ENCODE data around the gene GRHL1.

The GRHL1 gene

DNA sequence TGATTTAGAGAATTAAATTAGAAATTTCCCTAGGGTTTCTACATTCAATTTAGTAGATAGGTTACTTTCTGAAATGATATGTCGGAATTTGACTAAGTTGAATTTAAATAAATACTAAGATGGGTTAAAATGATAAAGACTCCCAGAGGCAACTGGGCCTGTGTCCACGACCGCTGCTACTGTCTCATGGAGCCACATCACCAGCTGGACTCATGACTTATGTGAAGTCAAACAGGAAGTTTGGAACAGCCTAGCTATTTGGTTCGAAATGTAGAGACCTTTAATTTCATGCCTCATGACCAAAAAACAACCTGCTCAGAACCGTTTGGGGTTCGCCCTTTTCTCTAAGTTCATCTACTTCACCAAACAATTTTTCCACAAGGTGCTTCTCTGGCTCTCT is 22.2 kb downstream of the GRHL1 start:
- no peak for DNase-seq
- peaks cover 2% of the 10 kb centered on the region for H3K9me3 Mint-ChIP-seq
- H3K4me1 Mint-ChIP-seq (ENCODE audit: low read depth) = peaks cover 51% of the 10 kb centered on the region
- H3K27ac Mint-ChIP-seq = no peak overlapping the region
- H3K4me3 Mint-ChIP-seq = no peak overlapping the region
- H3K27me3 Mint-ChIP-seq = peaks cover 8% of the 10 kb centered on the region
- no peaks in the 10 kb centered on the region for H3K36me3 Mint-ChIP-seq (ENCODE audit: low read depth)

DNA sequence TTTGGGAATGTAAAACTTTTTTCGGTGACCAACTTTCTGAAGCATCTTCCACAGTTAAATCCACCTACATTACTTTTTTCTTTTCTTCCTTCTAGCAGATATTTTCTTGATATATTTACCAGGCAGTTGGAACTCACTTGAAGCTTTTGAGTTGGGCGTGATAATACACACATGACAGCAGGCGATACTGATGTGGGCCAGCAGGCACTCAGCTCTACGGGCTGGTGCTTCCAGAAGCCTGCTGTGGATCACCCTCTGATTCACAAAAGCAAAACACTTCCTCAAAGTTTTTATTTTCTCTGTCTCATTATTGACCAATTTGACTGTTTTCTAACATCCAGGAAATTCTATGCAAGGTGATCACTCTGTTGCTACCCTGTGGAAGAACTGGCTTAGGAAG is 22.9 kb downstream of the GRHL1 start:
- Mint-ChIP-seq H3K27ac (no peak overlapping the region), H3K4me1 (ENCODE audit: low read depth) (peaks cover 53% of the 10 kb centered on the region), H3K27me3 (peaks cover 8% of the 10 kb centered on the region), H3K9me3 (peaks cover 2% of the 10 kb centered on the region), H3K36me3 (ENCODE audit: low read depth) (no peaks in the 10 kb centered on the region), H3K4me3 (no peak overlapping the region)
- no peak for DNase-seq

DNA sequence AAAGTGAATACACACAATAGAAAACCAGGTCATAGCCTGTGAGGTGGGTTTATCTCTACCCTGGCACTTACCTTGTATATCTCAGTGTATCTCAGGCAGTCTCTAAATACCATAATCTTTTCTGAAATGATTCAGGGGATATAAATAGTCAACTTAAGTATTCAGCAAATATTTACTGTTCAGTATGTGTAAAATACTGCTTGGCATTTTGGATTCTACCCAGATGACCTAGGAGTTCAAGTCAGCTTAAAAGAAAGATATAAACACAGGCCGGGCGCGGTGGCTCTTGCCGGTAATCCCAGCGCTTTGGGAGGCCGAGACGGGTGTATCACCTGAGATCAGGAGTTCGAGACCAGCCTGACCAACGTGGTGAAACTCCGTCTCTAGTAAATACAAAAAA is 23.8 kb downstream of the GRHL1 start:
- peaks cover 2% of the 10 kb centered on the region for H3K9me3 Mint-ChIP-seq
- no peak overlapping the region for H3K4me3 Mint-ChIP-seq
- no peak overlapping the region for H3K27ac Mint-ChIP-seq
- no peak for DNase-seq
- peaks cover 60% of the 10 kb centered on the region for H3K4me1 Mint-ChIP-seq (ENCODE audit: low read depth)
- H3K36me3 Mint-ChIP-seq (ENCODE audit: low read depth) = no peaks in the 10 kb centered on the region
- peaks cover 11% of the 10 kb centered on the region for H3K27me3 Mint-ChIP-seq

DNA sequence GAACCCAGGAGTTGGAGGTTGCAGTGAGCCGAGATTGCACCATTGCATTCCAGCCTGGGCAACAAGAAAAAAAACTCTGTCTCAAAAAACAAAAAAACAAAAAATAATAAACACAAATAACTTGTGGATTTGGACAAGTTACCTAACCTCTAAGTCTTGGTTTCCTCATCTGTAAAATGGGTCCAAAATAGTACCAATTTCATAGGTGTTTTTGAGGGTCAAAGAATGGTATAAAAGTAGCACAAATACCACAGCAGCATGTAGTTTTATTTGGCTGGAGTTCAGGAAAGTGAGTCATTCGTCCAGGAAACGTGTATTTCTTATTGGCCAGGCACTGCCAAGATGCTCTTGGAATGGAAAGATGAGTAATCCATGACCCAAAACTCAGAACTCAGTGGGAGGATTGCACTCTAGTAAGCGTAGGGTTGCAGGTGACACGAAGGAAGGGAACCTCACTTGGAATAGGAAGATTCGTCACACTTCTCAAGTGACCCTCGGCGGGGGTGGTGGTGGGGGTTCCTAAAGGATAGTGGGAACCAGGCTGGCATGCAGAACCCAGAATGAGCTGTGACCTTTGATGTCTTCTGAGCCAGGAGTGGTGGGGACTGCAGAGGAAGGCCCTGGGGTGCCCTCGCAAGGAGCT is 24.4 kb downstream of the GRHL1 start:
- no peak overlapping the region for H3K4me3 Mint-ChIP-seq
- peak overlapping the region; percentile 73 for H3K27ac Mint-ChIP-seq
- H3K4me1 Mint-ChIP-seq (ENCODE audit: low read depth) = peaks cover 66% of the 10 kb centered on the region
- peak; percentile 49 for DNase-seq
- no peaks in the 10 kb centered on the region for H3K36me3 Mint-ChIP-seq (ENCODE audit: low read depth)
- H3K27me3 Mint-ChIP-seq = peaks cover 17% of the 10 kb centered on the region
- peaks cover 2% of the 10 kb centered on the region for H3K9me3 Mint-ChIP-seq

DNA sequence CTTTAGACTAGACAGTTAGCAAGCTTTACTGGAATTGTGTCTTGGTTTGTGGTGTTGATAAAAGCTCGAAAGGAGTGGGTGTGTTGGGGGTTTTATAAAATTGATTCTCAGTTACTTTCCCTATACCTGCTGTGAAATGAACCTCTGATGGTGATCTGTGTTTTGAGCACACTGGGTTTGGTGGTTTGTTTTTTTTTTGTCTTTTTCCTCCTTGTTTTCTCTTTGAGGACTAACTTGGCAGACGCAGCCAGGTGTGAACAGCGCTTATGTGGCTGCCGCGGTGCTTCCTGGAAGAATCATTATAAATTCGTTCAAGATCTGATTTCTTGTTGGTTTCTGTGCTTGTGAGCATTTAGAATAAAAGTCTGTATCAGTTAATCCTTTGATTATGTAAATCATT is 28.5 kb downstream of the GRHL1 start:
- peak overlapping the region; percentile 32 for H3K4me3 Mint-ChIP-seq

DNA sequence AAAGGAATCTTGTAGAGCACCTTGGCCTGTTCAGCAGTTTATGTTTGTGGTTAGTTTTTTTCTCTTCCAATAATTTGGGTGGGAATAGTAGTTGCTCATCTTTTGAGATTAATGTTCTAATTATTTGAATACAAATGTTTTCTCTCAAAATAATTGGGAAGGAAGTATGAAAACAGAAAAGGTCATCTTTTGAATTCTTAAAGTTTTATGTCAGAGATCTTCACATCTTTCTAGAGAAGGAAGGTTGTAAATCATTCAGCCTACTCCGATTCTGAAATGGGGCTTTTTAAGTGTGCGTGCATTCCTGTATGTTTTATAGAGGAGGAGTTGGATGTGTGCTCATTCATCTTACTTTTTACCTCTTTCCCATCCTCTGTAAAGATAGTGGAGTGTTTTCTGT is 29.0 kb downstream of the GRHL1 start:
- Mint-ChIP-seq H3K27me3 (peaks cover 20% of the 10 kb centered on the region), H3K9me3 (peaks cover 2% of the 10 kb centered on the region), H3K36me3 (ENCODE audit: low read depth) (no peaks in the 10 kb centered on the region), H3K4me1 (ENCODE audit: low read depth) (peaks cover 45% of the 10 kb centered on the region), H3K27ac (no peak overlapping the region), H3K4me3 (no peak overlapping the region)
- DNase-seq = no peak

More for the DNA sequence above, 28.5 kb downstream of the GRHL1 start:
- peaks cover 50% of the 10 kb centered on the region for H3K4me1 Mint-ChIP-seq (ENCODE audit: low read depth)
- H3K27ac Mint-ChIP-seq = peak overlapping the region; percentile 72
- peaks cover 20% of the 10 kb centered on the region for H3K27me3 Mint-ChIP-seq
- no peak for DNase-seq
- H3K9me3 Mint-ChIP-seq = peaks cover 2% of the 10 kb centered on the region
- H3K36me3 Mint-ChIP-seq (ENCODE audit: low read depth) = no peaks in the 10 kb centered on the region

DNA sequence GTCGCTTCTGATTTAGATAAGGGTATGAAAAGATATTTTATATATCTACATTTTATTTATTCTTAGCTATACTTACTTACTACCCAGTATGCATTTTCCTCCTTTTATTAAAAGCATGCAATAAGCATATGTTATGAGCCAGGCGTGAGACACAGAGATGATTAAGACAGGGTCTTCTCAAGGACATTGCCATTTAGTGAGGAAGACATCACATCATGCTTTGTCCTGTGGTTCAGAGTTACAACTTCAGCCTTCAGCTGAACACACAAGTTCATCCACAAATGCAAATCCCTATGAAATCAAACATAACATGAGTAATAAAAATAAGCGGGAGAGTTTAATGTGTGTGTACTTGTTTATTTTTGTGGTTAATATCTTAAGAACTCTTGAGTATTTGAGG is 30.2 kb downstream of the GRHL1 start:
- no peak overlapping the region for H3K4me3 Mint-ChIP-seq
- no peak for DNase-seq

DNA sequence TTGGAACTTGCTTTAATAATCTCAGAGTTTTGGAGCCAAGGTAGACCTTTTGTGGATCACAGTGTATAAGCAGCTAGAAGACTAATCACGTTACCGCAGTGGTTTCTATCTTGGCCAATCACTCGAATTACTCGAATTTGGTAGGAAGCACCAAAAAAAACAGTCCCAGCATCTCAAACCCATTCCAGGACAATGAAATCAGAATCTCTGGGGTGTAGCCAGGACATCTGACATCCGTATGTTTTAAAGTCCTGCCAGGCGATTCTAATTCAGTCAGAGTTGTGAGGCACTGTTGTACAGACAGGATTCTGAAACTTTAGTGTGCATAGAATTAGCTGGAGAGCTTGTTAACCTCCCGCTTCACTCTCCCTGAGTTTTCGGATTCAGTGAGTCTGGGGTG is 30.8 kb downstream of the GRHL1 start:
- peaks cover 2% of the 10 kb centered on the region for H3K9me3 Mint-ChIP-seq
- peaks cover 29% of the 10 kb centered on the region for H3K4me1 Mint-ChIP-seq (ENCODE audit: low read depth)
- H3K27ac Mint-ChIP-seq = no peak overlapping the region
- DNase-seq = no peak
- H3K27me3 Mint-ChIP-seq = peaks cover 20% of the 10 kb centered on the region
- H3K36me3 Mint-ChIP-seq (ENCODE audit: low read depth) = no peaks in the 10 kb centered on the region
- no peak overlapping the region for H3K4me3 Mint-ChIP-seq

More for the DNA sequence above, 30.2 kb downstream of the GRHL1 start:
- Mint-ChIP-seq H3K27ac (no peak overlapping the region), H3K36me3 (ENCODE audit: low read depth) (no peaks in the 10 kb centered on the region), H3K4me1 (ENCODE audit: low read depth) (peaks cover 33% of the 10 kb centered on the region), H3K27me3 (peaks cover 20% of the 10 kb centered on the region), H3K9me3 (peaks cover 2% of the 10 kb centered on the region)

DNA sequence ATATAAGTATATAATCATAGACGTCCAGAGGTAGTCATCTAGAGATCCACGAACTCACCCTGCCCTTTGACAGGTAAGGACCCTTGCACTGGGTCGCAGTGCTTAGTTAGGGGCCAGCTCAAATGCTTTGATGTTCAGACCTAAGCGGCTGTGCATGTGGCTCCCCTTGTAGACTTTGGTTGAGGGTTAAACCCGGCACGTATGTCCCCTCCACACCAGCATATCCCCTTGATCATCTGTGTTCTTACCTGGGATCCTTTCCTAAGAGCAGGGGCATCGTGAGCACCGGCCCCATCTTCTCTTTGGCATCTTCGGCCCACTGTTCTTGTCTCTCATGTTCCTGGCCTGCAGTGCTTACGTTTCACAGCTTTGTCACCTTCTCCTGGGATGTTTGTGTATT is 31.4 kb downstream of the GRHL1 start:
- no peak overlapping the region for H3K27ac Mint-ChIP-seq
- H3K4me1 Mint-ChIP-seq (ENCODE audit: low read depth) = peaks cover 27% of the 10 kb centered on the region
- no peak for DNase-seq
- no peaks in the 10 kb centered on the region for H3K36me3 Mint-ChIP-seq (ENCODE audit: low read depth)
- H3K4me3 Mint-ChIP-seq = no peak overlapping the region
- H3K9me3 Mint-ChIP-seq = no peaks in the 10 kb centered on the region
- H3K27me3 Mint-ChIP-seq = peaks cover 20% of the 10 kb centered on the region

DNA sequence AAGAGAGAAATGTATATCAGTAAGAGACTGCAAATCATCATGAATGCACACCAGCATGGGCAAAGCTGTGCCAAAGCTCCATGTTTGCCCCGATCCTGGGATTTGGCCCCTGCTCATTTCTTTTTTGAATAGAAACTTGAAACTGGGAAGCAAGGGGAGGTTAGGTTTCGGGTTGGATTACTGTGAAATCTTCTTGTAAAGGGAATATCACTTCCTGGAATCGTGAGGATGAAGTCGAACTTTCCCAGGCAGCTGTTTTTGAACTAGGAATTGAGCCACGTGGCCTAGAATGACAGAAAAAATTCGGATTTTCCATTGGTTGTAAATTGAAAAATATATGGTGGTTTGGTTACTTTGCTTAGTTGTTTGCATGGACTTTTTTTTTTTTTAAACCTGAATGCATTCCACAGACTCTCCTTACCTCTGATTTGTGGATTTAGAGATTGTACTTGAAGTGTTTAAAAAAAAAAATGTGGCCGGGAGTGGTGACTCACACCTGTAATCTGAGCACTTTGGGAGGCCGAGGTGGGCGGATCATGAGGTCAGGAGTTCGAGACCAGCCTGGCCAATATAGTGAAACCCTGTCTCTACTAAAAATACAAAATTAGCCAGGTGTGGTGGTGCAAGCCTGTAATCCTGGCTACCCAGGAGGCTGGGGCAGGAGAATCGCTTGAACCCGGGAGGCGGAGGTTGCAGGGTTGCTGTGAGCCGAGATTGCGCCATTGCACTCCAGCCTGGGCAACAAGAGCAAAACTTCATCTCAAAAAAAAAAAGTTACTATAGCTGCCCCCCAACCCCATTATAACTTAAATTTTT is 32.1 kb downstream of the GRHL1 start:
- Mint-ChIP-seq H3K4me1 (ENCODE audit: low read depth) (peaks cover 21% of the 10 kb centered on the region), H3K4me3 (no peak overlapping the region), H3K9me3 (no peaks in the 10 kb centered on the region), H3K27me3 (peaks cover 14% of the 10 kb centered on the region), H3K36me3 (ENCODE audit: low read depth) (no peaks in the 10 kb centered on the region), H3K27ac (no peak overlapping the region)
- DNase-seq = no peak

DNA sequence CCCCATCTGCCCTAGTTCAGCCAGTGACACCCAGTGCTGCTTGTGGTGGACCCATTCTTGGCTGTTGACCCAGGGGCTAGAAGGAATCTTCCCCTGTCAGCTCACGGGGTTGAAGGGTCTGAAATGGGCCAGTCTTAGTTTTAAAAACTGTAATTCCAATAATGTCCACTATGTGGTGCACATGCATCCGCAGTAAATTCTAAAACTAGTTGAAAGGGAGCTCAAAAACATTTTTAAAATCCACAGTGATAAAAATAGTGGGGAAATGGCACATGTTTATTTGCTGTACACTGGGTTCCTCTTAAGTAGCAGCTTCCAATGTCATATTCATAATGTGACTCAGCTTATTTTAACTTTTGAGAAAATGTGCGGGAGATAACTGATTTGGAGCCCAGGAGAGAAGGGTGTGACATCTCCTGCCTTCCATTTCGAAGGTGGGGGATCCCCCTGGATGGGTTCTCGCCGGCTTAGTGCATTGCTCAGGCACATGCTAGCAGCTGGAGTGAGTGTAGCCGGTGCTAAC is 32.8 kb downstream of the GRHL1 start:
- Mint-ChIP-seq H3K9me3 (no peaks in the 10 kb centered on the region), H3K4me1 (ENCODE audit: low read depth) (peaks cover 20% of the 10 kb centered on the region), H3K27ac (no peak overlapping the region), H3K36me3 (ENCODE audit: low read depth) (no peaks in the 10 kb centered on the region), H3K27me3 (peaks cover 12% of the 10 kb centered on the region), H3K4me3 (no peak overlapping the region)
- peak; percentile 38 for DNase-seq

DNA sequence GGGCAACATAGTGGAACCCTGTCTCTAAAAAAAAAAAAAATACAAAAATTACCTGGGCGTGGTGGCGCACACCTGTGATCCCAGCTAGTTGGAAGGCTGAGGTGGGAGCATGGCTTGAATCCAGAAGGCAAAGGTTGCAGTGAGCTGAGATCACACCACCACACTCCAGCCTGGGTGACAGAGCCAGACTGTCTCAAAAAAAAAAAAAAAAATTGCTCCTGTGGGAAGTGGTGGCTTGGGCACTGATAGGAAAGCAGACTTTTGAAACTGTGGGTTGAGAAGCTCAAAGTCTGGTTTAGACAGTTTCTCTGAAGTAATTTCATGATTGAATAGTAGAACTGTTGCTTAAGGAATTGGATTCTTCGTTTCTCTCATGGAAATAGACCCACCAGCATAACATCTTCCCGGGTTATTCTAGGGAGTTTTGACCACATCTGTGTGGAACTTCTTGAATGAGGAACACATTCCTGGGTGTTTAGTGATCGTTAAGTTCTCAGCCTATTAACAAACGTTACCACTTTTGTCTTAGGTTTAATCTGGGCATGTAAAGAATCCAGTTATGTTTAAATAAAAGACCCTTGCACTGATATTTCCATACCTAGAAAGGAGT is 33.5 kb downstream of the GRHL1 start:
- H3K27me3 Mint-ChIP-seq = peaks cover 11% of the 10 kb centered on the region
- no peak overlapping the region for H3K4me3 Mint-ChIP-seq
- H3K36me3 Mint-ChIP-seq (ENCODE audit: low read depth) = no peaks in the 10 kb centered on the region
- no peak overlapping the region for H3K27ac Mint-ChIP-seq
- peaks cover 15% of the 10 kb centered on the region for H3K4me1 Mint-ChIP-seq (ENCODE audit: low read depth)
- H3K9me3 Mint-ChIP-seq = no peaks in the 10 kb centered on the region
- no peak for DNase-seq

DNA sequence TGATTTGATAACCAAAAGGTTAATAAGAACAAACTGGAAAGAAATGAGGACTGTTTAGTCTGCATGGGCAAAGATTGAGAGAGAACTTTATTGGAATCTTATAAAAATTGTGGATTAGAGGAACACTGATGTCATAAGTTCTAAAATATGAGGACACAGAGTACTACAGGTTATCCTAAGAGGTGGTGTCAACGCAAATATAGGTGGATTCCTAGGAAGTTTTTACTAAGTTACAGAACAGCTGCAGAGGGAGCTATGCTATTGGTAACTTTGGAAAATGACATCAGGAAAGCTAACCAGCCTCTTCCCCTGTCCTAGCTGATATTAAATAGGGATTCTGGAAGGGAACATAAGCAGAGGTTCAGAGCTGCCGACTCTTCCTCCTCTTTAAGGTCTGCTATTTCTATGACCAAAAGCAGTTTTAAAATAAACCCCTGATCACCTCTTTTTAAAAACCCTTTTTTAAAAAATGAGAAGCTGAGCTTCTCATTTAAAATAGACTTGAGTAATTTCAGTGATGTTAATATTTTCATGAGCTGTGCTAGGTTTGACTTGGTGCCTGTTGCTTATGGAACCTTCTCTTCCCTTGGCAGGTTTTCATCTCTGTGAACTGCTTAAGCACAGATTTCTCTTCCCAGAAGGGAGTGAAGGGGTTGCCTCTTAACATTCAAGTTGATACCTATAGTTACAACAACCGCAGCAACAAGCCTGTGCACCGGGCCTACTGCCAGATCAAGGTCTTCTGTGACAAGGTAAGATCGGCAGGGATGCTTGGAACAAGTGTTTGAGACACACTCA is 34.2 kb downstream of the GRHL1 start:
- no peaks in the 10 kb centered on the region for H3K36me3 Mint-ChIP-seq (ENCODE audit: low read depth)
- no peak overlapping the region for H3K4me3 Mint-ChIP-seq
- peaks cover 8% of the 10 kb centered on the region for H3K4me1 Mint-ChIP-seq (ENCODE audit: low read depth)
- no peak for DNase-seq
- H3K9me3 Mint-ChIP-seq = no peaks in the 10 kb centered on the region
- no peak overlapping the region for H3K27ac Mint-ChIP-seq
- H3K27me3 Mint-ChIP-seq = peaks cover 5% of the 10 kb centered on the region

DNA sequence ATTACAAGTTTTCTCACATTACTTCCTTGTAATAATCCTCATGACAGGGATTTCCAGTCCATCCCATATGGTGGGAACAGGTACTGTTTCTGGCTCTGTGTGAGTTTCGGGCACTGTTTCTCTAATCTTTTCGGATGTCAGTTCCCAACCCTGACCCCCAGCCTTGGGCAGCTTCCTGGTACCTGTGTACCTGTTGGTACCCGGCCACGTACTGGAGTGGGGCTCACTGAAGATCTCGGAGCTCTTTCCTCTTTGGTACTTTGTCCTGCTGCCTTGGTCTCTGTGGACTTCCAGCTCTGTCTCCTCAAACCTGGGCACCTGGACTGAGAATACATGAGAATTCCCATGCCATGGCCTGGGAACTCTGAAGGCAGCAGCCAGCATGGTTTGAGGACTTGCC is 36.8 kb downstream of the GRHL1 start:
- Mint-ChIP-seq H3K27me3 (no peaks in the 10 kb centered on the region), H3K4me1 (ENCODE audit: low read depth) (peaks cover 8% of the 10 kb centered on the region), H3K27ac (no peak overlapping the region), H3K9me3 (no peaks in the 10 kb centered on the region), H3K4me3 (no peak overlapping the region), H3K36me3 (ENCODE audit: low read depth) (no peaks in the 10 kb centered on the region)
- no peak for DNase-seq

Data from activated T-cell treated with anti-CD3 and anti-CD28 coated beads, Interleukin-2, amount 50 U/mL, for 24 hours (primary cell).